Adipocyte (in vitro differentiated cells): ENCODE measurements around the gene MLYCD.
A peak's percentile ranks its signal among the peaks of the same experiment; 100 is the strongest.

ENCODE experiments used
- DNase-seq: peaks from one replicate; pipeline ENCODE4 v3.0.0-alpha.2; 2015; ENCODE audit warnings: low read depth
- H3K27me3 ChIP-seq: replicated peaks from 2 replicates; pipeline ENCODE4 v1.7.0; 2013; ENCODE audit warnings: mild to moderate bottlenecking, low read length, moderate library complexity; ENCODE audit not compliant: control insufficient read depth, insufficient read depth
- H3K36me3 ChIP-seq: 2 replicates; pipeline ENCODE4 v1.7.0; 2013; ENCODE audit warnings: low read length, mild to moderate bottlenecking, moderate library complexity; ENCODE audit not compliant: control insufficient read depth, insufficient read depth, severe bottlenecking
- H3K4me1 ChIP-seq: 2 replicates; pipeline ENCODE4 v1.7.0; 2013; ENCODE audit warnings: mild to moderate bottlenecking, low read length, moderate library complexity; ENCODE audit not compliant: control insufficient read depth, insufficient read depth
- H3K4me3 ChIP-seq: 2 replicates; pipeline ENCODE4 v1.7.0; 2013; ENCODE audit warnings: mild to moderate bottlenecking, low read length, moderate library complexity
- H3K9ac ChIP-seq: 2 replicates; pipeline ENCODE4 v1.7.0; 2013; ENCODE audit warnings: mild to moderate bottlenecking, low read length, moderate library complexity
- H3K9me3 ChIP-seq: 2 replicates; pipeline ENCODE4 v1.7.0; 2013; ENCODE audit warnings: mild to moderate bottlenecking, low read length, moderate library complexity; ENCODE audit not compliant: control insufficient read depth

MLYCD gene

GRCh38 chr16:83914091-83914710 lies 15.3 kb downstream of the MLYCD start:
- Histone ChIP-seq H3K27me3 (no peaks in the 10 kb centered on the region), H3K9me3 (no peaks in the 10 kb centered on the region), H3K4me3 (no peak overlapping the region), H3K4me1 (no peaks in the 10 kb centered on the region), H3K9ac (no peak overlapping the region), H3K36me3 (peaks cover 86% of the 10 kb centered on the region)
- DNase-seq, result no peak

- Histone ChIP-seq H3K36me3 (peaks cover 88% of the 10 kb centered on the region), H3K4me3 (no peak overlapping the region), H3K27me3 (no peaks in the 10 kb centered on the region), H3K9ac (no peak overlapping the region), H3K9me3 (no peaks in the 10 kb centered on the region), H3K4me1 (no peaks in the 10 kb centered on the region)
- DNase-seq, result no peak
Observed at GRCh38 chr16:83915081-83915480, 16.2 kb downstream of the MLYCD start.

GRCh38 chr16:83915491-83915890 lies 16.6 kb downstream of the MLYCD start:
- no peak for DNase-seq
- H3K27me3 ChIP-seq, result no peaks in the 10 kb centered on the region
- H3K36me3 ChIP-seq, result peaks cover 88% of the 10 kb centered on the region
- H3K4me3 ChIP-seq, result no peak overlapping the region
- no peaks in the 10 kb centered on the region for H3K4me1 ChIP-seq
- H3K9ac ChIP-seq, result no peak overlapping the region
- H3K9me3 ChIP-seq, result no peaks in the 10 kb centered on the region

- no peak overlapping the region for H3K9ac ChIP-seq
- no peaks in the 10 kb centered on the region for H3K9me3 ChIP-seq
- H3K27me3 ChIP-seq, result no peaks in the 10 kb centered on the region
- no peak for DNase-seq
- H3K36me3 ChIP-seq, result peaks cover 85% of the 10 kb centered on the region
- no peak overlapping the region for H3K4me3 ChIP-seq
- H3K4me1 ChIP-seq, result no peaks in the 10 kb centered on the region
Observed at GRCh38 chr16:83917152-83918120, 18.5 kb downstream of the MLYCD start.

- no peaks in the 10 kb centered on the region for H3K27me3 ChIP-seq
- H3K9ac ChIP-seq, result no peak overlapping the region
- no peak for DNase-seq
- H3K36me3 ChIP-seq, result peaks cover 62% of the 10 kb centered on the region
- H3K4me3 ChIP-seq, result no peak overlapping the region
- no peaks in the 10 kb centered on the region for H3K9me3 ChIP-seq
- peaks cover under 1% of the 10 kb centered on the region for H3K4me1 ChIP-seq
Observed at GRCh38 chr16:83920894-83921491, 22.1 kb downstream of the MLYCD start.

GRCh38 chr16:83923581-83924365 lies 24.9 kb downstream of the MLYCD start:
- no peak for DNase-seq
- no peak overlapping the region for H3K9ac ChIP-seq
- peaks cover 38% of the 10 kb centered on the region for H3K36me3 ChIP-seq
- H3K27me3 ChIP-seq, result no peaks in the 10 kb centered on the region
- no peaks in the 10 kb centered on the region for H3K9me3 ChIP-seq
- no peak overlapping the region for H3K4me3 ChIP-seq
- H3K4me1 ChIP-seq, result peaks cover 29% of the 10 kb centered on the region

GRCh38 chr16:83924686-83925085 lies 25.8 kb downstream of the MLYCD start:
- Histone ChIP-seq H3K36me3 (peaks cover 29% of the 10 kb centered on the region), H3K4me3 (no peak overlapping the region), H3K9me3 (no peaks in the 10 kb centered on the region), H3K4me1 (peaks cover 30% of the 10 kb centered on the region), H3K9ac (no peak overlapping the region), H3K27me3 (no peaks in the 10 kb centered on the region)
- no peak for DNase-seq

GRCh38 chr16:83925095-83925905 lies 26.4 kb downstream of the MLYCD start:
- no peak for DNase-seq
- Histone ChIP-seq H3K4me3 (no peak overlapping the region), H3K27me3 (no peaks in the 10 kb centered on the region), H3K4me1 (peaks cover 30% of the 10 kb centered on the region), H3K9ac (no peak overlapping the region), H3K36me3 (peaks cover 23% of the 10 kb centered on the region), H3K9me3 (no peaks in the 10 kb centered on the region)

GRCh38 chr16:83925957-83926725 lies 27.2 kb downstream of the MLYCD start:
- no peaks in the 10 kb centered on the region for H3K9me3 ChIP-seq
- peaks cover 30% of the 10 kb centered on the region for H3K4me1 ChIP-seq
- peaks cover 17% of the 10 kb centered on the region for H3K36me3 ChIP-seq
- peak overlapping the region; percentile 43 for H3K4me3 ChIP-seq
- DNase-seq, result no peak
- peak overlapping the region; percentile 55 for H3K9ac ChIP-seq
- no peaks in the 10 kb centered on the region for H3K27me3 ChIP-seq
